NOMO-1 treated with DMSO at 0.1 percent for 48 hours (cell line): ENCODE results near the gene MSTO1.
"Not testable (repeated sequence)": the region's sequence is repeated elsewhere in the genome, so short reads cannot be mapped to it uniquely, and the experiment has no call there.

Source experiments
- DNase-seq: peaks from one replicate; lab custom pipeline; 2025; ENCODE audit not compliant: unreplicated experiment; lab: John Stamatoyannopoulos, UW

The MSTO1 gene

DNA sequence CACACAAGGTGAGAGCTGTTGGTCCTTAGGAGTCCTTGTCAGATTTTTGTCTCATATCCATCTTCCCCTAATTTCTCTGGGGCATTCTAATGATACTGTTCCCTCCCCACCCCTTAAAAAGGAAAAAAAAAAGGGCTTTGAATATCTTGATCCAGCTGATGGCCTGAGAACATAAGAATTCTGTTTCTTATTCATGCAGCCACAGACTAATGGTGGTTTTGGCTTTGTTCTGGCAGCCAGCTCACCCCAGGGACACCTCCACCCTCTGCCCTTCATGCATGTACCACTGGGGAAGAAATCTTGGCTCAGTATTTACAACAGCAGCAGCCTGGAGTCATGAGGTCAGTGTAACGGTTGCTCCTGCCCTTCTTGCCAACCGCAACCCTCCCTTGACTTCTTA, 3.2 kb downstream of the MSTO1 start:
- not testable (repeated sequence) for DNase-seq

DNA sequence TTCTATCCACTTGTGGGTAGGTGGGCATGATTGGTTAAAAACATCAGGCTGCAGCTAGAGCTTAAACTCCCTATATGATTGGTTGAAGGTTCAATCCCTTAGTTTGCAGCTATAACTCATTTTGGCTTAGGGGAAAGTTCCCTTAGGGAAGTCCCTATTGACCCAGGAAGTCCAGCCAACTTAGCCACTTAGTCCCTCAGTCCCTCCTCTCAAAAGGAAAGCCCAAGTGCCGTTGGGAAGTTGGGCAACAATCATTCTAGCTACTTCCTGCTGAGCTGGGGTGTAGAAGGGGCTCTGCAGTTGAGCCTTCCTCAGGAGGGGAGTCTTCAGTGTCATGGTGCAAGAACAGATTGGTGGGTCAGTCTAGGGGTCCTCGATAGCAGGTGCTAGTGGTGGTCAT, 12.2 kb downstream of the MSTO1 start:
- DNase-seq, result peak; percentile 10

DNA sequence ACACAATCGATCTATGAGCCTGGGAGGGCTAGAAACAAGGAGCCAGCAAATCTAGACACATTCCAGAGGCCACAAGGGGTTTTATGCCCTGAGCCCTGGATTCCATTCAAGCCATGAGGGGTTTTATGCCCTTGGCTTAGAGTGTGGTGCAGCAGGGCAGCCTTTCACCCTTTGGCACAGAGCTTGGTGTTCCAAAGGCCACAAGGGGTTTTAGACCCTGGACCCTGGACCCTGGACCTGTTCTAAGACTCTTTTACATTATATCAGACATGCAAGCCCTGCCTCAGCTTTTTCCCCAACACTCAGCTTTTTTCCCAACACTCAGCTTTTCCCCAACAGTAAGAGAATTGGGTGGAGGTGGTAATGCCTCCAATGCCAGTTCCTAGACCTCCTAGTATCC, 13.3 kb downstream of the MSTO1 start:
- DNase-seq, result no peak

- not testable (repeated sequence) for DNase-seq
Observed at GRCh38 chr1:155626428-155626827, 16.4 kb downstream of the MSTO1 start.

DNA sequence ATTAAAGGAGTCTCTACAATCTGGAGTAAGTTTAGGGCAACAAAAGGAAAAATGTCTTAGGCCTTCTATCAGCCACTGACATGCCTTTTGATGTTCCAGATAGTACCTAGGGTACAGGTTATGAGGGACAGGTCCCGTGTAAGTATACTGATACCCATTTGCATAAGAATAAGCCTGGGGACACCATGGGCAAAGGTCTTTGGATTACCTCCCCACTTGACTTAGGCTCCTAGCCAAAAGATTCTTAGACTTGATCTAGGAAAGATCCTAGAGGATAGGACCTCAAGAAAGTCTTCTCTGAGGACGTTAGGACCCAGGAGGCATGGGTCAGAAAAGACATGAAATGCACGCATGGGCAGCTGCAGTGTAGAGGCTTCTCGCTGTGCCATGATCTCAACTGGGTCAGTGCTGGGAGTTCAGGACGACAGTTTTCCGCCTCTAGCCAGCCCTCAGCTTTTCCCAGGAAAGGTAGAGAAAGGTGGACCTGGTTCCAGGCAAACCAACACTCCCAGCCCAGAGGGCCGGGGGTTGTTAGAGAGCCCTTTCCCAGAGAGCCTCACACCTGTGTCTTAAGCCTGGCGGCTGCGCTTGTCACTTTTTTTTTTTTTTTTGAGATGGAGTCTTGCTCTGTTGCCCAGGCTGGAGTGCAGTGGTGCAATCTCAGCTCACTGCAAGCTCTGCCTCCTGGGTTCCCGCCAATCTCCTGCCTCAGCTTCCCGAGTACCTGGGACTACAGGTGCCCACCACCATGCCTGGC, 26.6 kb downstream of the MSTO1 start:
- no peak for DNase-seq

GRCh38 chr1:155640367-155640766, 30.3 kb downstream of the MSTO1 start:
- DNase-seq, result no peak

DNA sequence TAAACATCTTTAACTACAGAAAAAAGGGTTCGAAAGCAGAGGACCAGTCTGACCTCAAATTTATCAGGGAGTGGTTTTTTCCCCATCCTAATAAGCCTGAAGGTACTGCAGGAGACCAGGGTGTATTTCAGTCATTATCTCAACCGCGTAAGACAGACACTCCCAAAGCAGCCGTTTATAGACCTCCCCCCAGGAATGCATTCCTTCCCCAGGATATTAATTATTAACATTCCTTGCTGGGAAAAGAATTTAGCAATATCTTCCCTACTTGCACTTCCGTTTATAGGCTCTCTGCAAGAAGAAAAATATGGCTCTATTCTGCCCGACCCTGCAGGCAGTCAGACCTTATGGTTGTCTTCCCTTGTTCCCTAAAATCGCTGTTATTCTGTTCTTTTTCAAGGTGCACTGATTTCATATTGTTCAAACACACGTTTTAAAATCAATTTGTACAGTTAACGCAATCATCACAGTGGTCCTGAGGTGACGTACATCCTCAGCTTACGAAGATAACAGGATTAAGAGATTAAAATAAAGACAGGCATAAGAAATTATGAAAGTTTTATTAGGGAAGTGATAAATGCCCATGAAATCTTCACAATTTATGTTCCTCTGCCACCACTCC, 32.7 kb downstream of the MSTO1 start:
- DNase-seq, result not testable (repeated sequence)

DNA sequence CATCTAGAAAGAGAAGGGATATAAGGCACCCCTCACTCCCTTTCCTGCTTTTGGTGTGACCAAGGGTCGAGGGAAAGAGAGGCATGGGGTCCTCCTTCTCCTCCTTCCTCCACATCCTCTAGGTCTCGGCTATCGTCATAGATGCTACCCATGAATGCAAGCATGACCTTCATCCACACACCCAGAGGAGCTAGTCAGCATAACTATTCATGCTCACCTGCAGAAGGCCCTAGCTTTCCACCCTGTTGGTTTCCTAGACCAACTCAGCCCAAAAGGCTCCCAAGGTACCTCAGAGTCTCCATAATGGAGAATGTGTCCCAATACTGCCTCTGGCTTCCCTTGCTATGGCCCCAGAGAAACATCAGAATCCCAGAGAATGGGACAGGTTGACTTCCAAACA, 33.2 kb downstream of the MSTO1 start:
- DNase-seq, result no peak

DNA sequence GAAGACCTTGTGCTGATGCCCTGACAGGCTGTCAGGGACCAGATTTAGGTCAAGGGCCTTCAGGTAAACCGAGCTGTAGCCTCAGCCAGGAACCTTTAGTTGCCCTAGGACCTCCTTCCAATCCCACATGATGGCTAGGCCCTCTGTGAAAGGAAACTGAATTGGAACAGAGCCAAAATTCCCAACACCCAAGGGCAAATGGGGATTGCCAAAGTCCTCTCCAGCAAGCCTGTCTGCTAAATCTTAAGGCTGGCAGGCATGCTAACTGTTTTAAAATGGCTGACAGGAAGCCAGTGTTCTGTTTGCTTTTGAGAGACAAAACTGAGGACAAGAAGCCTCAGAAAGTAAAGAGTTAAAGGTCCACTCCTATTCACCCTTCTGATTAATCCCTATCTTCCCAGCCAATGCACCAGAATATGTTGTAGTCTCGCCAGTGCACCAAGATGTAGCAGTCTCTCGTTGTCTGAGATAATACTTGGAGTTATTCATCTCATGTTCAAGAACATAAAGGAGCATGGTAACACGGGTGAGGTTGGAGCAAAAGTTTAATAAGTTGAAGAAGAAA, 35.1 kb downstream of the MSTO1 start:
- DNase-seq, result no peak

DNA sequence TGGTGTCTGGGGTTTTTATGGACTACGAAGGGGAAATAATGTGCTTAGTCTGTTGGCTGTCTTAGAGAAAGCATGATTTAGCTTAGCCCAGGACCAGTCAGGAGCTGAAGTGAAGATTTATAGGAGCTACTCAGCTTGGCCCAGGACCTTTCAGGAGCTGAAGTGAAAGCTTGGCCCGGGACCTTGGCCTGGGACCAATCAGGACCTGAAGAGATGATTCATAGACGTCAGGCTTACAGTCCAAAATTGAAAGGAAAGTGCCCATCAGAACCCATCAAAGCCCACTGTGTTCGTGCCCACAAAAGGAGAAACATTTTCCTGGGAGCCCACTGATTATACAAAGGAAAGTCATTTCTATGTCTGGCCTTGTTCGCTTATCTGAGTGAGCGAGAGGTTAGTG, 35.6 kb downstream of the MSTO1 start:
- no peak for DNase-seq

GRCh38 chr1:155646307-155646706, 36.3 kb downstream of the MSTO1 start:
- peak; percentile 44 for DNase-seq

- peak; percentile 37 for DNase-seq
Observed at GRCh38 chr1:155648207-155649147, 38.5 kb downstream of the MSTO1 start.

- DNase-seq, result peak; percentile 47
Observed at GRCh38 chr1:155649676-155650075, 39.7 kb downstream of the MSTO1 start.

DNA sequence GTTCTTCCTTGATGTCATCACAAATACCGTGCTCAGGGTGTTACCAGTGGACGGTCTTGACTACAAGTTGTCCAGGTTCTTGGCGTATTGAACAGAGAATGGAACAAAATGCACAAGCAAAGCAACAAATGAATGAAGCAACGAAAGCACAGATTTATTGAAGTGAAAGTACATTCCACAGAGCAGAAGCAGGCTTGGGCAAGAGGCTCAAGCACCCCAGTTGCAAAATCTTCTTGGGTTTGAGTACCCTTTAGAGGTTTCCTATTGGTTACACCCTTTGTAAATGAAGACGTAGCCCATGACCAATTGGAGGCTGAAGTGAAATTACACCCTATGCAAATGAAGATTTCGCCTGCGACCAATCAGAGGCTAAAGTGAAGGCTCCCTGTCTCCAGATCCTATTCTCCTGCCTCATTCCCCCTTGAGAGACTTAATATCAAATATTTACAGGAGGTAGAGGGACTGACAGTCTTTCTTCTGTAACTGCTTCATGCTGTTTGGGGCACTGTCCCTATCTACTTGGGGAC, 40.3 kb downstream of the MSTO1 start:
- DNase-seq, result peak; percentile 10

DNA sequence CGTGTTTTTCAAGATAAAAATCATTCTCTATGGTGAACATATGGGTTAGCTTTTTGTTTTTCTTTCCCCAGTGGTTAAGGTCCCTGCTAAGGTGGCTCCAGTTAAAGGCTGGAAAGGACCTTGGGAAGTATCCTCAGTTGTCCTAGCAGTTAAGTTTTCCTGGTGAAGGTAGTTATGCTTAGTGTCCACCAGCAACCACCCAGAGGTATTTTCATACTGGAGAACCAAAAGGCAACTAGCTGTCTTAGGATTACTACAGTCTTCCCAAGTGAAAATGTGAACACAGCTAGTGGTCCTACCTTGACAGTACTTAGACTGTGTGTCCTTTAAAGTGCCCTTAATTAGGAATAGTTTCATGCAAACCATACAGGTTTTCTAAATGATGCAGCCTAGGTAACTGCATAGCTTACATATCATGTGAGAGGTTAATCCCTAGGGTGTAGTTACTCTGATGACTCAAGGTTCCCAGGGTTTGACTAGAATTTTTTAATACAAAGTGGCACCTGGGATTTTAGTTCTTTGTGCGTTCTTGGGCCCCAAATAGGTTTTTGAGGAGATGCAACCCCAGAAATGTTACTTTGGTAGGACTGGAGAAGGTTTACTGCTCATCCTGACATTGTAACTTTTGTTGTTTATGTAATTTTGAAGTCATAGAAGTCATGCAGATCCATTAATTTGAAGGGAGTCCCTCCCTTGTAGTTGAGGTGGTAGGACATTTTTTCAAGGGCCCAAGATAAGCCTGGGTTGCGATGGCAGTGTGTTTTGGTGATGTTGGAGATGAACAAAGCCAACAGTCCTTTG, 42.0 kb downstream of the MSTO1 start:
- DNase-seq, result no peak

GRCh38 chr1:155652951-155653350, 42.9 kb downstream of the MSTO1 start:
- DNase-seq, result no peak

DNA sequence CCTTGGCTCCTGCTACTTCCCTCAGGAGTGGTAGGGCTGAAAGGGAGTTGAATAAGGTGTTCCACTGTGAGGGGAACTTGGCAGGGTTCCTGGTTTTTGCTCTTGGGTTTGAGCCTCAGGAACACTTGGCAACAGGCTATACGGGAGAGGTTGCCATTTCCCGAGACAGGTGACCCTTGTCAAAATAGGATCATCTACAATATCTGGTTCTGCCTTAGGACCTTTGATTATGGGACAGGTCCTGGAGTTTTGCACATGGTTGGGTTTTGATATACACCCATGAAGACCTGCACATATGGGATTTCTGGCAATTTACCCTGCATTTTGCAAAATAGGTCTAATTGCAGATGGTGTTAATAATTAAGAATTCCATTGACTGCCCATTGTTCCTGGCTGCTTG, 47.4 kb downstream of the MSTO1 start:
- no peak for DNase-seq

DNA sequence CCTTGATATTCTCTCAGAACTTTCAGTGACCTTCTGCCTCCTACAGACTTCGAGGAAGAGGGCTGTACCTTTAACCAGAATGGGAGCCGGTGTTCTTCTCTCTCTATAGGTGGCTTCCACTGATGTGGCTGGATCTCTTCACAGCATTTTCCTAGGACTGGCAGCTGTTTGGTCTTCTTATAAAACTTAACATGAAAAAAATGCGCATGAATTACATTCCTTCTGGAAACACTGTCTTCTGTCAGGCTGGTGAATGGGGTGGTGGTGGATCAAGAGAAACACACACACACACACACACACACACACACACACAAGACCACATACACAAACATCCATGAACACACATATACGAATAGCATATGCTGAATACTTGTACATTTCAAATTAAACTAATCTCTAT, 51.2 kb downstream of the MSTO1 start:
- DNase-seq, result not testable (repeated sequence)
